ENCODE measurements around the gene ALPK1. TPM values are rescaled to one million over a fixed set of nuclear protein-coding genes. Genes with fewer than 3 reads are reported as not detected.
A peak's percentile ranks its signal among the peaks of the same experiment; 100 is the strongest.

Gene ALPK1
- total and polyA plus RNA-seq, 2 experiments from 2014 or later: 0.10 to 0.49 TPM

- Mint-ChIP-seq H3K27ac (no peak overlapping the region), H3K9me3 (peaks cover 3% of the 10 kb centered on the region; the same call in 2 of the 3 replicates), H3K4me3 (no peak overlapping the region), H3K36me3 (ENCODE audit: low read depth) (peaks cover 23% of the 10 kb centered on the region), H3K27me3 (ENCODE audit: insufficient read depth, low read depth, poor library complexity) (no peaks in the 10 kb centered on the region), H3K4me1 (peaks cover 17% of the 10 kb centered on the region)
- no peaks in the 10 kb centered on the region for H3K27me3 ChIP-seq (ENCODE audit: insufficient read depth)
- ATAC-seq: no peak
- TF ChIP-seq CTCF (conservative IDR thresholded peaks at IDR 0.05; ENCODE audit: low read depth in 2 of 2) (peak in 1 of 2 experiments; percentile 67; a peak in 3 of 4 replicates), EZH2 (IDR thresholded peaks at IDR 0.05; ENCODE audit: low read depth, unreplicated experiment) (no peak)
- no peaks in the 10 kb centered on the region for H3K9me2 ChIP-seq (ENCODE audit: insufficient read depth)
- H3K79me2 ChIP-seq (replicated peaks; ENCODE audit: insufficient read depth): no peaks in the 10 kb centered on the region
- DNase-seq (ENCODE audit: low spot score): peak; percentile 39
- no peak overlapping the region for H3K27ac ChIP-seq (ENCODE audit: low read depth)
- H4K20me1 ChIP-seq (replicated peaks; ENCODE audit: insufficient read depth): no peaks in the 10 kb centered on the region
- no peak overlapping the region for H3K4me3 ChIP-seq
- H3F3A ChIP-seq (replicated peaks; ENCODE audit: low read depth): no peaks in the 10 kb centered on the region
- no peak overlapping the region for H2AFZ ChIP-seq
- H3K4me2 ChIP-seq: no peak overlapping the region
- H3K36me3 ChIP-seq (ENCODE audit: insufficient read depth): peaks cover 7% of the 10 kb centered on the region; the same call in 1 of the 2 replicates
- H3K4me1 ChIP-seq (ENCODE audit: insufficient read depth): peaks cover 18% of the 10 kb centered on the region
Observed at GRCh38 chr4:112266823-112267222, 30.3 kb upstream of the ALPK1 start.

- Histone ChIP-seq H3K27ac (ENCODE audit: low read depth) (no peak overlapping the region), H3F3A (replicated peaks; ENCODE audit: low read depth) (no peaks in the 10 kb centered on the region), H3K4me2 (peak overlapping the region; percentile 50; the same call in 1 of the 2 replicates), H3K36me3 (ENCODE audit: insufficient read depth) (no peaks in the 10 kb centered on the region; the same call in 1 of the 2 replicates), H2AFZ (no peak overlapping the region), H3K27me3 (ENCODE audit: insufficient read depth) (no peaks in the 10 kb centered on the region), H3K9me2 (ENCODE audit: insufficient read depth) (no peaks in the 10 kb centered on the region), H4K20me1 (replicated peaks; ENCODE audit: insufficient read depth) (no peaks in the 10 kb centered on the region), H3K79me2 (replicated peaks; ENCODE audit: insufficient read depth) (no peaks in the 10 kb centered on the region), H3K4me3 (no peak overlapping the region), H3K4me1 (ENCODE audit: insufficient read depth) (peaks cover 20% of the 10 kb centered on the region)
- Mint-ChIP-seq H3K4me3 (no peak overlapping the region), H3K4me1 (peaks cover 20% of the 10 kb centered on the region), H3K27me3 (ENCODE audit: insufficient read depth, low read depth, poor library complexity) (no peaks in the 10 kb centered on the region), H3K9me3 (peaks cover 10% of the 10 kb centered on the region; the same call in 2 of the 3 replicates), H3K27ac (no peak overlapping the region), H3K36me3 (ENCODE audit: low read depth) (peaks cover 33% of the 10 kb centered on the region)
- DNase-seq (ENCODE audit: low spot score) (no peak), ATAC-seq (no peak)
- TF ChIP-seq CTCF (conservative IDR thresholded peaks at IDR 0.05; ENCODE audit: low read depth in 2 of 2): no peak
- no peak for TF ChIP-seq ZNF462 (CRISPR knock-in tag; IDR thresholded peaks at IDR 0.05)
- no peak for TF ChIP-seq POLR2AphosphoS5 (IDR thresholded peaks at IDR 0.05; ENCODE audit: low read depth)
- no peak for TF ChIP-seq NANOG (IDR thresholded peaks at IDR 0.05; ENCODE audit: borderline replicate concordance)
- TF ChIP-seq REST (IDR thresholded peaks at IDR 0.05; ENCODE audit: unreplicated experiment): no peak
- no peak for TF ChIP-seq STAT1 (IDR thresholded peaks at IDR 0.05; ENCODE audit: unreplicated experiment)
- TF ChIP-seq EZH2 (IDR thresholded peaks at IDR 0.05; ENCODE audit: low read depth, unreplicated experiment): no peak
Observed at GRCh38 chr4:112270051-112270450, 27.1 kb upstream of the ALPK1 start.

Data from GM23338 (cell line).